HepG2 (cell line): Measurements from ENCODE around the gene SYVN1. TPM values are rescaled to one million over a fixed set of nuclear protein-coding genes. Genes with fewer than 3 reads are reported as not detected.

ENCODE experiments used
- ATAC-seq: fragments of 200-7000 bp; cut with Tn5 transposase; 3 replicates; pipeline ENCODE4 v1.9.1; 2020; ENCODE audit warnings: mild to moderate bottlenecking, moderate library complexity
- BruUV-seq: library from RNA; stranded (reverse); fragments of 400-500 nt; replicated peaks from 2 replicates; lab custom pipeline; 2021; lab: Mats Ljungman, UMichigan
- CTCF ChIA-PET: fragments of 300-600 bp; formaldehyde crosslinking; extraction: SDS; loops from one replicate; lab custom pipeline; 2021; ENCODE audit warnings: low total read pairs, inconsistent platforms, low intra/inter-chr PET ratio; lab: Yijun Ruan, JAX
- POLR2A ChIA-PET: fragments of 350-600 bp; sonication (Branson Sonifier 250); formaldehyde crosslinking; loops from one replicate; lab custom pipeline; 2020; ENCODE audit warnings: antibody characterized with exemption, inconsistent platforms; lab: Yijun Ruan, JAX
- DNase-seq: peaks from one replicate; pipeline ENCODE4 v3.0.0-alpha.2; 2015; ENCODE audit warnings: low spot score
- FAIRE-seq: peaks from 3 replicates; lab custom pipeline; 2011; peaks lifted over from hg19 to GRCh38; lab: Jason Lieb, UNC
- H2AFZ ChIP-seq: one replicate; pipeline ENCODE4 v1.6.1; 2011; ENCODE audit warnings: low read length, inconsistent platforms
- H3K27ac ChIP-seq: fragments of 300-600 bp; 3 replicates; pipeline ENCODE4 v1.8.0; 2011; ENCODE audit warnings: mixed run types, mild to moderate bottlenecking, mixed read lengths, low read length, inconsistent platforms; ENCODE audit not compliant: insufficient read depth; ENCODE audit errors: extremely low read length
- H3K27me3 ChIP-seq, 2 experiments: fragments of 200-600 bp in 1 of 2; 2 replicates in 1 of 2; 3 replicates in 1 of 2; pipeline versions ENCODE4 v1.6.0 to v1.8.0; 2011; ENCODE audit warnings: low read length in 2 of 2, mild to moderate bottlenecking in 2 of 2, moderate library complexity in 2 of 2, inconsistent platforms in 1 of 2; ENCODE audit not compliant: insufficient read depth in 2 of 2, control insufficient read depth in 1 of 2
- H3K36me3 ChIP-seq, 2 experiments: fragments of 200-600 bp in 1 of 2; replicated peaks in 1 of 2; 2 replicates in 1 of 2; 3 replicates in 1 of 2; pipeline versions ENCODE4 v1.5.1 to v1.8.0; 2011; ENCODE audit warnings: low read length in 2 of 2, inconsistent platforms in 1 of 2; ENCODE audit not compliant: insufficient read depth in 2 of 2, control insufficient read depth in 1 of 2
- H3K4me1 ChIP-seq: 2 replicates; pipeline ENCODE4 v1.5.1; 2012; ENCODE audit warnings: low read length, inconsistent platforms; ENCODE audit not compliant: insufficient read depth
- H3K4me2 ChIP-seq: 2 replicates; pipeline ENCODE4 v1.6.0; 2011; ENCODE audit warnings: low read depth, low read length, inconsistent platforms
- H3K4me3 ChIP-seq, 3 experiments: fragments of 200-600 bp in 1 of 3; sonication (generic), shearing (Covaris generic) in 1 of 3; replicated peaks in 1 of 3; 2 replicates each; pipeline ENCODE4 v1.5.1; 2011 to 2016; ENCODE audit warnings: low read length in 3 of 3, inconsistent platforms in 2 of 3, low read depth in 2 of 3, mild to moderate bottlenecking in 2 of 3, control low read depth in 1 of 3, mixed read lengths in 1 of 3; ENCODE audit not compliant: insufficient read depth in 1 of 3
- H3K79me2 ChIP-seq: one replicate; pipeline ENCODE4 v1.6.1; 2011; ENCODE audit warnings: low read length, inconsistent platforms; ENCODE audit not compliant: insufficient read depth
- H3K9ac ChIP-seq: 2 replicates; pipeline ENCODE4 v1.6.0; 2011; ENCODE audit warnings: mild to moderate bottlenecking, low read depth, low read length, inconsistent platforms; ENCODE audit not compliant: insufficient read depth
- H3K9me3 ChIP-seq: 2 replicates; pipeline ENCODE4 v1.5.1; 2012; ENCODE audit warnings: mild to moderate bottlenecking, low read length
- H4K20me1 ChIP-seq: 2 replicates; pipeline ENCODE4 v1.6.0; 2011; ENCODE audit warnings: inconsistent platforms, mild to moderate bottlenecking, low read length, moderate library complexity; ENCODE audit not compliant: insufficient read depth
- MED1 ChIP-seq: sonication (generic); formaldehyde crosslinking; IDR thresholded peaks from 2 replicates; pipeline ENCODE4 v1.4.0; 2020; ENCODE audit warnings: missing genetic modification reagents
- MYNN ChIP-seq: sonication (generic); formaldehyde crosslinking; IDR thresholded peaks from 2 replicates; pipeline ENCODE4 v1.4.0; 2020; ENCODE audit warnings: mild to moderate bottlenecking, low read depth, missing genetic modification reagents
- NFATC3 ChIP-seq: sonication (generic); formaldehyde crosslinking; IDR thresholded peaks from 2 replicates; pipeline ENCODE4 v1.5.1; 2020; ENCODE audit warnings: mild to moderate bottlenecking, missing genetic modification reagents
- RXRB ChIP-seq: IDR thresholded peaks from 2 replicates; pipeline ENCODE4 v1.6.1; 2016; ENCODE audit warnings: borderline replicate concordance, missing genetic modification reagents, missing compliant biosample characterization
- SMC3 ChIP-seq: IDR thresholded peaks from 2 replicates; pipeline ENCODE4 v1.6.1; 2011; ENCODE audit warnings: low read length, improper control_type of control experiment
- SNAPC2 ChIP-seq: sonication (generic); formaldehyde crosslinking; IDR thresholded peaks from 2 replicates; pipeline ENCODE4 v1.8.1; 2022; ENCODE audit warnings: mild to moderate bottlenecking, missing genetic modification reagents
- TMF1 ChIP-seq: sonication (generic); formaldehyde crosslinking; IDR thresholded peaks from 2 replicates; pipeline ENCODE4 v1.8.1; 2022; ENCODE audit warnings: low read depth, missing genetic modification reagents
- ZFP37 ChIP-seq: sonication (generic); formaldehyde crosslinking; IDR thresholded peaks from 2 replicates; pipeline ENCODE4 v1.4.0; 2020; ENCODE audit warnings: missing genetic modification reagents, borderline replicate concordance
- ZNF468 ChIP-seq: sonication (generic); formaldehyde crosslinking; IDR thresholded peaks from 2 replicates; pipeline ENCODE4 v1.8.0; 2022; ENCODE audit warnings: mild to moderate bottlenecking, moderate library complexity, missing genetic modification reagents
- ZSCAN12 ChIP-seq: sonication (generic); formaldehyde crosslinking; IDR thresholded peaks from 2 replicates; pipeline ENCODE4 v1.9.0; 2021; ENCODE audit warnings: mild to moderate bottlenecking, missing genetic modification reagents
- WGBS: methylation state at CpG from one replicate; pipeline ENCODE4 v1.1.6; 2017; ENCODE audit warnings: low lambda C conversion rate; 5-methylcytosine and 5-hydroxymethylcytosine counted together
- in situ Hi-C: cut with HindIII; loops from 2 replicates; pipeline ENCODE4 v1.10.0; 2017; ENCODE audit warnings: low pct_unique_long_range_greater_than_20kb; ENCODE audit not compliant: extremely low pct_ligation_motif_present
- intact Hi-C: fragments of 100-400 bp; cut with micrococcal nuclease; formaldehyde crosslinking; loops from one replicate; pipeline ENCODE4 v1.10.0; 2022; ENCODE audit not compliant: unreplicated experiment
- polyA plus RNA-seq, 8 experiments: library from polyadenylated mRNA; depleted of rRNA in 3 of 8; stranded (reverse) in 7 of 8; unstranded in 1 of 8; fragments of >200 nt; fragmentation: Illumina TruSeq in 4 of 8; extraction: Trizol in 4 of 8; gene quantifications; 2 replicates each; pipeline versions ENCODE4 v1.2.1 to v1.2.3, GENCODE V29; 2011 to 2016; ENCODE audit warnings: low read depth in 4 of 8, missing spikeins in 1 of 8, mixed read lengths in 1 of 8; ENCODE audit not compliant: insufficient read depth in 1 of 8
- total RNA-seq, 5 experiments: library from RNA; depleted of rRNA; stranded (reverse); fragments of >200 nt; fragmentation: Illumina TruSeq; extraction: Trizol; gene quantifications; 2 replicates each; pipeline ENCODE4 v1.2.3, GENCODE V29; 2016; ENCODE audit warnings: low read depth in 1 of 5
- TF ChIP-seq, protein P1 (sequence below): sonication (generic); formaldehyde crosslinking; IDR thresholded peaks from 2 replicates; pipeline ENCODE4 v1.4.0; 2020; ENCODE audit warnings: missing genetic modification reagents, mild to moderate bottlenecking, borderline replicate concordance
- TF ChIP-seq, protein P2 (sequence below): sonication (generic); formaldehyde crosslinking; IDR thresholded peaks from 2 replicates; pipeline ENCODE4 v1.4.0; 2020; ENCODE audit warnings: missing genetic modification reagents, borderline replicate concordance

The SYVN1 gene
- total and polyA plus RNA-seq, 2 of the 13 experiments (the other 11 are each of a cell fraction or from before 2014, with no cell fraction given): 10.3 to 22.5 TPM

DNA sequence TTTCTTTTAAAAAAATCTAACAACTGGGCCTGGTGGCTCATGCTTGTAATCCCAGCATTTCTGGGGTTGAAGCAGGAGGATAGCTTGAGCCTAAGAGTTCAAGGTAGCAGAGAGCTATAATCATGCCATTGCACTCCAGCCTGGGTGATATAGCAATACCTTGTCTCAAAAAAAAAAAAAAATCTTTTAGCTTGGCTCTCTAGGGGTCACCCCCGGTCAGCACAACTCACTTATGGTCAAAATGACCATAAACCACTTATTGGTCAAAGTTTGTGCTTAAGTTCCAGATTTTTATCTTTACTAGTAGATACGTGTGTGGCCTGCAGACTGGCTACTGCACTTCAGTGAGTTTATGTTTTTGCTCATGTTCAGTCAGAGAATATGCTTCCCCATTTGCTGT, 29.4 kb upstream of the SYVN1 start:
- 4% methylated on average over 2 of the region's 2 CpGs for WGBS
- Histone ChIP-seq H3K36me3 (no peaks in the 10 kb centered on the region), H2AFZ (no peak overlapping the region), H3K4me2 (0 out of 2 replicates have a peak overlapping the region, but pooled peaks have one; percentile 4), H4K20me1 (no peaks in the 10 kb centered on the region), H3K9ac (no peak overlapping the region), H3K79me2 (no peaks in the 10 kb centered on the region), H3K4me1 (peaks cover 54% of the 10 kb centered on the region), H3K4me3 (no peak overlapping the region), H3K27ac (peak overlapping the region; percentile 99), H3K9me3 (no peaks in the 10 kb centered on the region), H3K27me3 (no peaks in the 10 kb centered on the region)
- intact Hi-C loops: no loop called here
- in situ Hi-C loops: no loop called here
- BruUV-seq: no TSS peak
- peak; percentile 28 for FAIRE-seq
- CTCF ChIA-PET: no interaction called here
- POLR2A ChIA-PET: interaction anchor here (1.2 to 3.9 kb wide), 3 partner anchors 19 to 52 kb away, joined by 3 to 105 read pairs (median 3); partner anchors contain the start of genes SYVN1 and TM7SF2
- peak; percentile 33; the same call in 2 of the 3 replicates for ATAC-seq
- peak; percentile 20 for DNase-seq
- TF ChIP-seq MYNN (no peak), SMC3 (0 out of 2 replicates have a peak, but pooled peaks have one; percentile 2), RXRB (CRISPR knock-in tag) (0 out of 2 replicates have a peak, but pooled peaks have one; percentile 15), SNAPC2 (CRISPR knock-in tag) (no peak), ZFP37 (CRISPR knock-in tag) (no peak), ZNF468 (CRISPR knock-in tag) (no peak), TMF1 (CRISPR knock-in tag) (no peak), MED1 (CRISPR knock-in tag) (0 out of 2 replicates have a peak, but pooled peaks have one; percentile 15), ZSCAN12 (CRISPR knock-in tag) (0 out of 2 replicates have a peak, but pooled peaks have one; percentile 31), NFATC3 (no peak)
- TF ChIP-seq, protein P1, sequence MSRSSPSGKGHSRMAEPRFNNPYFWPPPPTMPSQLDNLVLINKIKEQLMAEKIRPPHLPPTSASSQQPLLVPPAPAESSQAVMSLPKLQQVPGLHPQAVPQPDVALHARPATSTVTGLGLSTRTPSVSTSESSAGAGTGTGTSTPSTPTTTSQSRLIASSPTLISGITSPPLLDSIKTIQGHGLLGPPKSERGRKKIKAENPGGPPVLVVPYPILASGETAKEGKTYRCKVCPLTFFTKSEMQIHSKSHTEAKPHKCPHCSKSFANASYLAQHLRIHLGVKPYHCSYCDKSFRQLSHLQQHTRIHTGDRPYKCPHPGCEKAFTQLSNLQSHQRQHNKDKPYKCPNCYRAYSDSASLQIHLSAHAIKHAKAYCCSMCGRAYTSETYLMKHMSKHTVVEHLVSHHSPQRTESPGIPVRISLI (CRISPR knock-in tag): peak; percentile 51; the same call in 1 of the 2 replicates
- TF ChIP-seq, protein P2, sequence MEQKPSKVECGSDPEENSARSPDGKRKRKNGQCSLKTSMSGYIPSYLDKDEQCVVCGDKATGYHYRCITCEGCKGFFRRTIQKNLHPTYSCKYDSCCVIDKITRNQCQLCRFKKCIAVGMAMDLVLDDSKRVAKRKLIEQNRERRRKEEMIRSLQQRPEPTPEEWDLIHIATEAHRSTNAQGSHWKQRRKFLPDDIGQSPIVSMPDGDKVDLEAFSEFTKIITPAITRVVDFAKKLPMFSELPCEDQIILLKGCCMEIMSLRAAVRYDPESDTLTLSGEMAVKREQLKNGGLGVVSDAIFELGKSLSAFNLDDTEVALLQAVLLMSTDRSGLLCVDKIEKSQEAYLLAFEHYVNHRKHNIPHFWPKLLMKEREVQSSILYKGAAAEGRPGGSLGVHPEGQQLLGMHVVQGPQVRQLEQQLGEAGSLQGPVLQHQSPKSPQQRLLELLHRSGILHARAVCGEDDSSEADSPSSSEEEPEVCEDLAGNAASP (CRISPR knock-in tag): peak; percentile 36; the same call in 1 of the 2 replicates
- TF ChIP-seq, all 625 proteins: peak for 6
